Fibroblast of lung (primary cell): Measurements from ENCODE around the gene KIF26B. TPM values are rescaled to one million over a fixed set of nuclear protein-coding genes. Genes with fewer than 3 reads are reported as not detected.

Source experiments
- DNase-seq, 2 donors: peaks; one replicate each; pipeline versions ENCODE4 v3.0.0 to v3.0.0-alpha.2; 2010; ENCODE audit warnings: low read depth in 2 of 2
- H2AFZ ChIP-seq: 2 replicates; pipeline ENCODE4 v1.5.1; 2012; ENCODE audit warnings: low read length, control low read depth, inconsistent platforms
- H3K27ac ChIP-seq: 2 replicates; pipeline ENCODE4 v1.5.1; 2011; ENCODE audit warnings: low read length, control low read depth; ENCODE audit not compliant: insufficient read depth
- H3K27me3 ChIP-seq: 2 replicates; pipeline ENCODE4 v1.5.1; 2011; ENCODE audit warnings: mild to moderate bottlenecking, low read length; ENCODE audit not compliant: control insufficient read depth, insufficient read depth
- H3K36me3 ChIP-seq: 2 replicates; pipeline ENCODE4 v1.5.1; 2011; ENCODE audit warnings: low read length; ENCODE audit not compliant: control insufficient read depth, insufficient read depth
- H3K4me1 ChIP-seq: 2 replicates; pipeline ENCODE4 v1.5.1; 2011; ENCODE audit warnings: low read length; ENCODE audit not compliant: control insufficient read depth, insufficient read depth; ENCODE audit errors: extremely low read depth
- H3K4me2 ChIP-seq: 2 replicates; pipeline ENCODE4 v1.5.1; 2011; ENCODE audit warnings: low read length, control low read depth; ENCODE audit not compliant: insufficient read depth; ENCODE audit errors: extremely low read depth
- H3K4me3 ChIP-seq, 4 experiments: fragments of 200-600 bp in 1 of 4; sonication (generic) in 1 of 4; replicated peaks in 1 of 4; 2 replicates each; pipeline ENCODE4 v1.5.1; 2011 to 2016; ENCODE audit warnings: low read length in 4 of 4, low read depth in 3 of 4, mild to moderate bottlenecking in 3 of 4, control low read depth in 2 of 4, inconsistent platforms in 1 of 4, mixed read lengths in 1 of 4; ENCODE audit not compliant: insufficient read depth in 1 of 4; ENCODE audit errors: control extremely low read depth in 1 of 4
- H3K79me2 ChIP-seq: 2 replicates; pipeline ENCODE4 v1.5.1; 2012; ENCODE audit warnings: mild to moderate bottlenecking, low read length, inconsistent platforms; ENCODE audit not compliant: control insufficient read depth, insufficient read depth
- H3K9ac ChIP-seq: 2 replicates; pipeline ENCODE4 v1.5.1; 2011; ENCODE audit warnings: mild to moderate bottlenecking, low read length, control low read depth; ENCODE audit not compliant: insufficient read depth
- H3K9me3 ChIP-seq: 2 replicates; pipeline ENCODE4 v1.5.1; 2012; ENCODE audit warnings: low read depth, low read length; ENCODE audit not compliant: control insufficient read depth, insufficient read depth
- H4K20me1 ChIP-seq: 2 replicates; pipeline ENCODE4 v1.5.1; 2011; ENCODE audit warnings: low read length; ENCODE audit not compliant: control insufficient read depth, insufficient read depth; ENCODE audit errors: extremely low read depth
- CTCF ChIP-seq, 2 donors: IDR thresholded peaks in 1 of 2; conservative IDR thresholded peaks in 1 of 2; 1 replicate in 1 of 2; 2 replicates in 1 of 2; pipeline ENCODE4 v1.5.1; 2011 to 2012; ENCODE audit warnings: low read length in 2 of 2, control low read depth in 1 of 2, inconsistent platforms in 1 of 2, low read depth in 1 of 2, mild to moderate bottlenecking in 1 of 2
- EZH2 ChIP-seq: IDR thresholded peaks from 2 replicates; pipeline ENCODE4 v1.5.1; 2012; ENCODE audit warnings: low read length, control low read depth, mild to moderate bottlenecking; ENCODE audit errors: missing control alignments
- polyA plus RNA-seq, 2 donors: library from polyadenylated mRNA; depleted of rRNA in 1 of 2; stranded (reverse) in 1 of 2; unstranded in 1 of 2; fragments of >200 nt; gene quantifications; 2 replicates each; pipeline ENCODE4 v1.2.1, GENCODE V29; 2011 to 2012; ENCODE audit warnings: missing spikeins in 1 of 2
- total RNA-seq: library from RNA; depleted of rRNA; stranded (reverse); fragments of >200 nt; gene quantifications from 2 replicates; pipeline ENCODE4 v1.2.1, GENCODE V29; 2014

The KIF26B gene
- total and polyA plus RNA-seq, 2 donors (not counting 1 experiment from before 2014, with no cell fraction given): 5.3 to 6.1 TPM

- Histone ChIP-seq H2AFZ (no peak overlapping the region), H4K20me1 (no peaks in the 10 kb centered on the region), H3K36me3 (no peaks in the 10 kb centered on the region), H3K9ac (no peak overlapping the region), H3K4me2 (no peak overlapping the region), H3K27me3 (no peaks in the 10 kb centered on the region), H3K4me1 (no peaks in the 10 kb centered on the region), H3K79me2 (no peaks in the 10 kb centered on the region), H3K9me3 (no peaks in the 10 kb centered on the region), H3K27ac (no peak overlapping the region), H3K4me3 (no peak overlapping the region)
- no peak for DNase-seq
- no peak for TF ChIP-seq EZH2
- no peak for TF ChIP-seq CTCF (conservative IDR thresholded peaks at IDR 0.05 in 1 of 2, IDR thresholded peaks at IDR 0.05 in 1 of 2; ENCODE audit: low read depth in 1 of 2, low read length in 2 of 2)
These were observed 392.1 kb downstream of the KIF26B start for GRCh38 chr1:245546875-245547274.

- H3K9ac ChIP-seq: no peak overlapping the region
- no peaks in the 10 kb centered on the region for H3K9me3 ChIP-seq
- no peaks in the 10 kb centered on the region for H3K27me3 ChIP-seq
- TF ChIP-seq CTCF (conservative IDR thresholded peaks at IDR 0.05 in 1 of 2, IDR thresholded peaks at IDR 0.05 in 1 of 2; ENCODE audit: low read depth in 1 of 2, low read length in 2 of 2): no peak
- no peak for TF ChIP-seq EZH2
- no peak overlapping the region for H3K27ac ChIP-seq
- no peak overlapping the region for H3K4me3 ChIP-seq
- H3K36me3 ChIP-seq: no peaks in the 10 kb centered on the region
- no peaks in the 10 kb centered on the region for H4K20me1 ChIP-seq
- H3K4me2 ChIP-seq: no peak overlapping the region
- no peaks in the 10 kb centered on the region for H3K4me1 ChIP-seq
- H2AFZ ChIP-seq: no peak overlapping the region
- no peak for DNase-seq
- H3K79me2 ChIP-seq: no peaks in the 10 kb centered on the region
These were observed 395.4 kb downstream of the KIF26B start for GRCh38 chr1:245549996-245550719.

- DNase-seq: no peak
- Histone ChIP-seq H3K27ac (no peak overlapping the region), H3K27me3 (no peaks in the 10 kb centered on the region), H3K9ac (no peak overlapping the region), H3K9me3 (no peaks in the 10 kb centered on the region), H4K20me1 (no peaks in the 10 kb centered on the region), H2AFZ (no peak overlapping the region), H3K4me3 (no peak overlapping the region), H3K79me2 (no peaks in the 10 kb centered on the region), H3K36me3 (no peaks in the 10 kb centered on the region), H3K4me1 (no peaks in the 10 kb centered on the region), H3K4me2 (no peak overlapping the region)
- TF ChIP-seq CTCF (conservative IDR thresholded peaks at IDR 0.05 in 1 of 2, IDR thresholded peaks at IDR 0.05 in 1 of 2; ENCODE audit: low read depth in 1 of 2, low read length in 2 of 2) (no peak), EZH2 (no peak)
These were observed 395.9 kb downstream of the KIF26B start for GRCh38 chr1:245550720-245551043.
